ENCODE results near the gene CYP2S1.

CYP2S1 gene

GRCh38 chr19:41214161-41214560 is 21.1 kb downstream of the CYP2S1 start:
- Histone ChIP-seq H3K27me3 (no peaks in the 10 kb centered on the region), H3K36me3 (no peaks in the 10 kb centered on the region), H3K4me3 (no peak overlapping the region), H3K9me3 (no peaks in the 10 kb centered on the region), H3K27ac (no peak overlapping the region), H3K4me1 (peaks cover 0 to 24% (median 14%) of the 10 kb centered on the region in 4 donors)
- intact Hi-C loops (cut with DNase I; ENCODE audit: low total_unique reads), result no loop called here
- no peak for DNase-seq
- no peak for TF ChIP-seq CTCF (IDR thresholded peaks at IDR 0.05)

GRCh38 chr19:41217741-41218140 is 24.7 kb downstream of the CYP2S1 start:
- H3K4me1 ChIP-seq, result peaks cover 0 to 47% (median 28%) of the 10 kb centered on the region in 4 donors
- no peak for TF ChIP-seq CTCF (IDR thresholded peaks at IDR 0.05)
- no peaks in the 10 kb centered on the region for H3K27me3 ChIP-seq
- H3K9me3 ChIP-seq, result no peaks in the 10 kb centered on the region
- H3K4me3 ChIP-seq, result no peak overlapping the region
- peaks cover 9 to 20% (median 16%) of the 10 kb centered on the region in 3 donors for H3K36me3 ChIP-seq
- no peak for DNase-seq
- H3K27ac ChIP-seq, result peak overlapping the region; percentile 97 to 99
- intact Hi-C loops (cut with DNase I; ENCODE audit: low total_unique reads), result no loop called here

- H3K27me3 ChIP-seq, result no peaks in the 10 kb centered on the region
- intact Hi-C loops (cut with DNase I; ENCODE audit: low total_unique reads), result no loop called here
These were observed 25.2 kb downstream of the CYP2S1 start for GRCh38 chr19:41218249-41218614.

GRCh38 chr19:41218615-41219507 is 25.8 kb downstream of the CYP2S1 start, which contains the start of gene AXL:
AXL (plus strand) TSS chr19:41219223; CDS start chr19:41219393, 170 bp downstream.
- H3K36me3 ChIP-seq, result peaks cover 9 to 20% (median 16%) of the 10 kb centered on the region in 3 donors
- intact Hi-C loops (cut with DNase I; ENCODE audit: low total_unique reads), result no loop called here
- no peaks in the 10 kb centered on the region for H3K9me3 ChIP-seq
- H3K4me1 ChIP-seq, result peaks cover 0 to 59% (median 38%) of the 10 kb centered on the region in 4 donors
- H3K4me3 ChIP-seq, result peak within 1 kb of the TSS; percentile 88 to 93
- peak within 1 kb of the TSS; percentile 97 to 99 for H3K27ac ChIP-seq
- no peaks in the 10 kb centered on the region for H3K27me3 ChIP-seq
- DNase-seq, result peak; percentile 93 to 97
- TF ChIP-seq CTCF (IDR thresholded peaks at IDR 0.05), result no peak

More at GRCh38 chr19:41218249-41218614, 25.2 kb downstream of the CYP2S1 start:
- Histone ChIP-seq H3K36me3 (peaks cover 9 to 20% (median 16%) of the 10 kb centered on the region in 3 donors), H3K4me1 (peaks cover 0 to 52% (median 32%) of the 10 kb centered on the region in 4 donors), H3K27ac (peak overlapping the region; percentile 97 to 99), H3K4me3 (peak overlapping the region; percentile 88 to 93), H3K9me3 (no peaks in the 10 kb centered on the region)
- no peak for TF ChIP-seq CTCF (IDR thresholded peaks at IDR 0.05)
- DNase-seq, result no peak

- peak; percentile 67 to 92 for DNase-seq
- intact Hi-C loops (cut with DNase I; ENCODE audit: low total_unique reads), result no loop called here
These were observed 27.0 kb downstream of the CYP2S1 start for GRCh38 chr19:41219924-41220567.

More at GRCh38 chr19:41219924-41220567, 27.0 kb downstream of the CYP2S1 start:
- peaks cover 0 to 70% (median 45%) of the 10 kb centered on the region in 4 donors for H3K4me1 ChIP-seq
- H3K27ac ChIP-seq, result peak overlapping the region; percentile 97 to 99
- peak overlapping the region; percentile 88 to 93 for H3K4me3 ChIP-seq
- TF ChIP-seq CTCF (IDR thresholded peaks at IDR 0.05), result no peak
- no peaks in the 10 kb centered on the region for H3K27me3 ChIP-seq
- no peaks in the 10 kb centered on the region for H3K9me3 ChIP-seq
- peaks cover 9 to 20% (median 16%) of the 10 kb centered on the region in 3 donors for H3K36me3 ChIP-seq

All from tibial artery (tissue), 4 donors.